Esophagus squamous epithelium (tissue), 5 donors: ENCODE measurements around the gene TET3. TPM values are rescaled to one million over a fixed set of nuclear protein-coding genes. Genes with fewer than 3 reads are reported as not detected.

ENCODE experiments used
- DNase-seq: peaks from one replicate; lab custom pipeline; 2025; lab: John Stamatoyannopoulos, UW
- H3K27ac ChIP-seq, 4 donors: fragments of 200-600 bp; sonication (generic); one replicate each; pipeline ENCODE4 v1.5.1; 2016 to 2019; ENCODE audit warnings: mild to moderate bottlenecking in 1 of 4
- H3K27me3 ChIP-seq, 4 donors: fragments of 200-600 bp; sonication (generic); 1 replicate in 3 of 4; 2 replicates in 1 of 4; pipeline versions ENCODE4 v1.5.1 to v1.6.0; 2017 to 2021; ENCODE audit warnings: antibody characterized with exemption in 1 of 4
- H3K36me3 ChIP-seq, 3 donors: fragments of 200-600 bp; sonication (generic); one replicate each; pipeline ENCODE4 v1.5.1; 2016 to 2019
- H3K4me1 ChIP-seq, 3 donors: fragments of 200-600 bp; sonication (generic); one replicate each; pipeline ENCODE4 v1.5.1; 2017 to 2019
- H3K4me3 ChIP-seq, 4 donors: fragments of 200-600 bp; sonication (generic); 1 replicate in 3 of 4; 2 replicates in 1 of 4; pipeline ENCODE4 v1.5.1; 2016 to 2019; ENCODE audit warnings: mild to moderate bottlenecking in 2 of 4, moderate library complexity in 1 of 4
- H3K9me3 ChIP-seq, 3 donors: fragments of 200-600 bp; sonication (generic); one replicate each; pipeline ENCODE4 v1.5.1; 2016 to 2019
- POLR2A ChIP-seq, 4 donors: fragments of 450-650 bp; IDR thresholded peaks; one replicate each; pipeline ENCODE4 v1.6.1; 2017; ENCODE audit warnings: antibody characterized with exemption in 4 of 4, mild to moderate bottlenecking in 4 of 4, moderate library complexity in 3 of 4
- WGBS, 2 donors: methylation state at CpG; one replicate each; pipeline ENCODE4 v1.1.5; 2018; 5-methylcytosine and 5-hydroxymethylcytosine counted together
- intact Hi-C: fragments of 100-400 bp; cut with DNase I; formaldehyde crosslinking; loops from one replicate; pipeline ENCODE4 v1.15.0; 2022
- total RNA-seq, 4 donors: library from RNA; depleted of rRNA; stranded (reverse); fragments of >200 nt; gene quantifications; one replicate each; pipeline ENCODE4 v1.1.0, GENCODE V29; 2016
- TF ChIP-seq, protein P1 (sequence below), 6 experiments: fragments of 450-650 bp in 4 of 6; fragments of 200-600 bp in 2 of 6; sonication (generic) in 2 of 6; IDR thresholded peaks; one replicate each; pipeline ENCODE4 v1.5.1; 2016 to 2019; ENCODE audit warnings: antibody characterized with exemption in 6 of 6, mild to moderate bottlenecking in 4 of 6, moderate library complexity in 4 of 6
- donor health status: DM: yes; HTN: yes; CAD: no.

TET3 gene
- total RNA-seq, 4 donors from 2014 or later: 6.6 to 20.2 (median 16.2) TPM

DNA sequence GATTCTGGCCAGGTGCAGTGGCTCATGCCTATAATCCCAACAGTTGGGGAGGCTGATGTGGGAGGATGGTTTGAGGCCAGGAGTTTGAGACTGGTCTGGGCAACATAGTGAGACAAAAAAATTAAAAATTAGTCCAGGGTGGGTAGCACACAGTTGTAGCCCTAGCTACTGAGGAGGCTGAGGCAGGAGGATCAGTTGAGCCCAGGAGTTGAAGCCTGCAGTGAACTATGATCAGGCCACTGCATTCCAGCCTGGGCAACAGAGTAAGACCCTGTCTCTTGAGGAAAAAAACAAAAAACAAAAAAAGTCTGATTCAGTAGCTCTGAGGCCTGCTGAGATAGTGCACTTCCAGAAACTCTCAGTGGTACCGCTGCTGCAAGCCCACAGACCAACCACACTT lies 7.9 kb upstream of the TET3 start:
- no peak for DNase-seq
- TF ChIP-seq, protein P1, sequence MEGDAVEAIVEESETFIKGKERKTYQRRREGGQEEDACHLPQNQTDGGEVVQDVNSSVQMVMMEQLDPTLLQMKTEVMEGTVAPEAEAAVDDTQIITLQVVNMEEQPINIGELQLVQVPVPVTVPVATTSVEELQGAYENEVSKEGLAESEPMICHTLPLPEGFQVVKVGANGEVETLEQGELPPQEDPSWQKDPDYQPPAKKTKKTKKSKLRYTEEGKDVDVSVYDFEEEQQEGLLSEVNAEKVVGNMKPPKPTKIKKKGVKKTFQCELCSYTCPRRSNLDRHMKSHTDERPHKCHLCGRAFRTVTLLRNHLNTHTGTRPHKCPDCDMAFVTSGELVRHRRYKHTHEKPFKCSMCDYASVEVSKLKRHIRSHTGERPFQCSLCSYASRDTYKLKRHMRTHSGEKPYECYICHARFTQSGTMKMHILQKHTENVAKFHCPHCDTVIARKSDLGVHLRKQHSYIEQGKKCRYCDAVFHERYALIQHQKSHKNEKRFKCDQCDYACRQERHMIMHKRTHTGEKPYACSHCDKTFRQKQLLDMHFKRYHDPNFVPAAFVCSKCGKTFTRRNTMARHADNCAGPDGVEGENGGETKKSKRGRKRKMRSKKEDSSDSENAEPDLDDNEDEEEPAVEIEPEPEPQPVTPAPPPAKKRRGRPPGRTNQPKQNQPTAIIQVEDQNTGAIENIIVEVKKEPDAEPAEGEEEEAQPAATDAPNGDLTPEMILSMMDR (IDR thresholded peaks at IDR 0.05): no peak
- no peak for TF ChIP-seq POLR2A (IDR thresholded peaks at IDR 0.05)
- Histone ChIP-seq H3K27ac (no peak overlapping the region), H3K9me3 (no peaks in the 10 kb centered on the region), H3K36me3 (no peaks in the 10 kb centered on the region), H3K27me3 (no peaks in the 10 kb centered on the region), H3K4me1 (peaks cover 19 to 57% (median 29%) of the 10 kb centered on the region in 3 donors), H3K4me3 (no peak overlapping the region)
- intact Hi-C loops: no loop called here
- 88 to 90% methylated on average over 1 of the region's 1 CpG for WGBS, 2 donors

GRCh38 chr2:73977466-73977865 lies 7.2 kb upstream of the TET3 start:
- Histone ChIP-seq H3K4me1 (peaks cover 22 to 59% (median 35%) of the 10 kb centered on the region in 3 donors), H3K27me3 (no peaks in the 10 kb centered on the region), H3K9me3 (no peaks in the 10 kb centered on the region), H3K4me3 (no peak overlapping the region), H3K36me3 (no peaks in the 10 kb centered on the region), H3K27ac (no peak overlapping the region)
- 80 to 87% methylated on average over 1 to 2 of the region's 2 CpGs for WGBS, 2 donors
- TF ChIP-seq, protein P1 (IDR thresholded peaks at IDR 0.05): no peak
- no peak for TF ChIP-seq POLR2A (IDR thresholded peaks at IDR 0.05)
- intact Hi-C loops: no loop called here
- DNase-seq: no peak

DNA sequence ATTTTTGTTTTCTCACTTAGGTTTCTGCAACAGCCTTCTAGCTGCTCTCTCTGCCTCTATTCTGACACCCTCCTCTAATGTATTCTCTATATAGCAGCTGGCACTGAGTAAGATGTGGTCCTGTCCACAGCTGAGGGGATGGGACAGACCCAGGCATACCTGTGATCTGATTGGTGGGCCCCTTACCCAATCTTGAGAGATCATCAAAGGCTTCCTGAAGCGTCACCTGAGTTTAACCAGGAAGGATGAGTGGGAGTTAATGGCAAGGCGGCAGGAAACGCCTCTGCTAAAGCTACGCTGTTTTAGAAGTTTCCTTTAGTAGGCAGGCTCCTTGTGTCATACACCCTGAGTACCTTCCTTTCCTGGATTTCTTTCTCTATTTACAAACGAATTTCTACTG lies 5.7 kb upstream of the TET3 start:
- no peak overlapping the region for H3K4me3 ChIP-seq
- TF ChIP-seq, protein P1 (IDR thresholded peaks at IDR 0.05): no peak
- TF ChIP-seq POLR2A (IDR thresholded peaks at IDR 0.05): no peak
- peaks cover 31 to 68% (median 43%) of the 10 kb centered on the region in 3 donors for H3K4me1 ChIP-seq
- no peaks in the 10 kb centered on the region for H3K36me3 ChIP-seq
- intact Hi-C loops: no loop called here
- no peaks in the 10 kb centered on the region for H3K9me3 ChIP-seq
- peak overlapping the region in 2 of 4 donors; percentile 17 to 99 for H3K27ac ChIP-seq
- 54 to 58% methylated on average over 5 of the region's 5 CpGs for WGBS, 2 donors
- DNase-seq: no peak
- no peaks in the 10 kb centered on the region for H3K27me3 ChIP-seq

DNA sequence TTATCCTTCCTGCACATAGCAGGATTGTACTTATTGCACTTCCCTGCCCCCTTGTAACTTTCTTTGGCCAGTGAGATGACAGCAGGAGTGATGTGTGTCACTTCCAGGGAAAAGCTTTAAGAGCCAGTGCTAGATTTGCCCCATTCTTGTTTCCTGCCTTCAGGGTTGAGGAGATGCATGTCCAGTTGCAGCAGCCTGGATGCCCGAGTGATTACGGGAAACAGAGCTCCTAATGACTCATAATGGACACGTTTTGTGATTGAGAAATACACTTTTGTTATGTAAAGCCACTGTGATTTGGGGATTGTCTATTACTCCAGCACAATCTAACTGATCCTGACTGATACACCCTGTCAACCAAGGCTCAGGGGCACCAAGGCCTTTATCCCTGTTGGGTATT lies 5.0 kb upstream of the TET3 start:
- Histone ChIP-seq H3K27me3 (no peaks in the 10 kb centered on the region), H3K36me3 (no peaks in the 10 kb centered on the region), H3K9me3 (no peaks in the 10 kb centered on the region), H3K4me3 (no peak overlapping the region), H3K4me1 (peaks cover 36 to 72% (median 45%) of the 10 kb centered on the region in 3 donors), H3K27ac (peak overlapping the region; percentile 5 to 99 (median 34))
- no peak for TF ChIP-seq POLR2A (IDR thresholded peaks at IDR 0.05)
- TF ChIP-seq, protein P1 (IDR thresholded peaks at IDR 0.05): no peak
- intact Hi-C loops: loop anchor here (5.0 kb wide), 1 partner anchor 52 kb away; the partner anchor contains the start of gene DGUOK
- no peak for DNase-seq
- 8% methylated on average over 3 of the region's 3 CpGs for WGBS, 2 donors

DNA sequence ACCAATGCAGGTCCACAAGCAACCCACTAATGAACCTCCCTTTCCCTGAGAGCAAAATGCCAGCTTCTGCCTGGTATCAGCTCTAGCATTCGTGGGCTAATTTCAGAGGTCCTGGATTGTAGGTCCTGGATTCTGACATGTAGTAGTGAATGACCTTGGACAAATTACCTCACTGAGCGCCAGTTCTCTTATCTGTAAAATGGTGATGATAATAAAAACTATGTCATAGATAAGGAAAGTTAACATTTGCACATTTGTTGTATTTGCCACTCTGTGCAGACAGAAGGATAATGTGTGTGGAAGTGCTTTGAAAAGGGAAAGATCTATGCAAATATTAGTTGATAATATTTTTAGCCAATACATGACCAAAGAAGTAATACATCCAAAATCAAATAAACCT lies 4.1 kb upstream of the TET3 start:
- peak overlapping the region; percentile 30 to 64 (median 46) for H3K4me3 ChIP-seq
- intact Hi-C loops: loop anchor here (5.0 kb wide), 1 partner anchor 53 kb away; the partner anchor contains the start of gene DGUOK
- 46 to 83% methylated on average over 2 of the region's 2 CpGs for WGBS, 2 donors
- H3K27me3 ChIP-seq: no peaks in the 10 kb centered on the region
- peak overlapping the region; percentile 78 to 99 (median 97) for H3K27ac ChIP-seq
- TF ChIP-seq POLR2A (IDR thresholded peaks at IDR 0.05): no peak
- TF ChIP-seq, protein P1 (IDR thresholded peaks at IDR 0.05): no peak
- peaks cover 36 to 64% (median 46%) of the 10 kb centered on the region in 3 donors for H3K4me1 ChIP-seq
- no peaks in the 10 kb centered on the region for H3K36me3 ChIP-seq
- no peaks in the 10 kb centered on the region for H3K9me3 ChIP-seq
- no peak for DNase-seq
